GM13976 (cell line): ENCODE measurements around the gene UNC5B.

Experiments used
- DNase-seq: peaks from one replicate; pipeline ENCODE4 v3.0.0; 2012; ENCODE audit warnings: low spot score
- CTCF ChIP-seq: IDR thresholded peaks from 2 replicates; pipeline ENCODE4 v1.5.1; 2012; ENCODE audit warnings: borderline replicate concordance, mild to moderate bottlenecking; ENCODE audit not compliant: insufficient read depth; ENCODE audit errors: extremely low read depth, missing control alignments, control extremely low read depth
- in situ Hi-C: fragments of 300-500 bp; cut with MboI; formaldehyde crosslinking; loops from one replicate; pipeline ENCODE4 v1.12.0; 2022; ENCODE audit warnings: low sequenced_read_pairs, mixed read lengths, inconsistent platforms; ENCODE audit not compliant: unreplicated experiment

The UNC5B gene

GRCh38 chr10:71285986-71286385 lies 73.6 kb downstream of the UNC5B start:
- TF ChIP-seq CTCF = no peak
- DNase-seq = no peak
- in situ Hi-C loops = no loop called here

GRCh38 chr10:71286521-71287294 lies 74.3 kb downstream of the UNC5B start:
- in situ Hi-C loops = no loop called here
- TF ChIP-seq CTCF = no peak
- no peak for DNase-seq

DNA sequence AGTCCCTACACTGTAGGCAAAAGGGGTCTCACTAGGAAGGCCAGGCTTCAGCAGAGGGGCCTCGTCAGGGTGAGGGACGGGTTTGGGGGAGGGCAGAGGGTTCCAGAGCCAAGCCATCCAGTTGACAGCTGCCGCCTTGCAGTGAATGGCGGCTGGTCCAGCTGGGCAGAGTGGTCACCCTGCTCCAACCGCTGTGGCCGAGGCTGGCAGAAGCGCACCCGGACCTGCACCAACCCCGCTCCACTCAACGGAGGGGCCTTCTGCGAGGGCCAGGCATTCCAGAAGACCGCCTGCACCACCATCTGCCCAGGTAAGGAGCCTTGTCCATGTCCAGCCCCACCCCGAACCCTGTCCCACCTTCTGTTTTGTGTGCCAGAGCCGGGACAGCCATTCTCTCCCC lies 75.1 kb downstream of the UNC5B start:
- DNase-seq = no peak
- TF ChIP-seq CTCF = no peak
- in situ Hi-C loops = no loop called here

GRCh38 chr10:71288461-71288860 lies 76.1 kb downstream of the UNC5B start:
- TF ChIP-seq CTCF = no peak
- DNase-seq = no peak
- in situ Hi-C loops = no loop called here

DNA sequence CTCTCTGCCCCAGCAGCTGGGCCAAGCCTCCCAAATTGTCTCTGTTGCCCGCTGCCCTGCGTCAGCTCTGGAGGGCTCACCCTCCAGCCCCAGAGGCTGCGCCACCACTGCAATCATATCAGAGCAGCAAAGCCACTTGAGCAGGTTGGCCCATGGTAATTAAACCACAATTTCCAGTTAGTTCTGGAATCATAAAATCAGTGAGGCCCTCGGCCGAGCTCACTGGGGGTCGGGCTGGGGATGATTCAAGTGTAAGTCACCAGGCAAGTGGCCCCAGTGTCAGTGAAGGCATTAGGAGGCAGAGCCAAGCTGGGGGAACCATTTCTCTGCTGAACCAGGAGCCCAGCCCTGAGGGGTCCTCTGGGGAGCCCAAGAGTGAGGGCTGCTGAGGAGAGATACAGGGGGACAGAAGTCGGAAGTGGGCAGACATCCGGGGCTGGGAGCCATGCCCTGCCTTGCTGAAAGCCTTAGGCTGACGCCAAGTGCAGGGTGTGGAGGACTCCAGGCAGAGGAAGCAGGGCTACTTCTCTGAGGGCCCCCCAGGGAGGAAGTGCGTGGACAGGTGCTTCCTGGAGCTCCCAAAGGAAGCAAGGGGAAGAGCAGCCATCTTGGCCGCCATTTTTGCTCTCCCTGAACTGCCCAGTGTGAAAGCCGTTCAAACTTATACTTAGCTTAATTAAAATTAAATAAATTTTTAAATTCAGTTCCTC lies 77.2 kb downstream of the UNC5B start:
- no peak for TF ChIP-seq CTCF
- in situ Hi-C loops = no loop called here
- no peak for DNase-seq

DNA sequence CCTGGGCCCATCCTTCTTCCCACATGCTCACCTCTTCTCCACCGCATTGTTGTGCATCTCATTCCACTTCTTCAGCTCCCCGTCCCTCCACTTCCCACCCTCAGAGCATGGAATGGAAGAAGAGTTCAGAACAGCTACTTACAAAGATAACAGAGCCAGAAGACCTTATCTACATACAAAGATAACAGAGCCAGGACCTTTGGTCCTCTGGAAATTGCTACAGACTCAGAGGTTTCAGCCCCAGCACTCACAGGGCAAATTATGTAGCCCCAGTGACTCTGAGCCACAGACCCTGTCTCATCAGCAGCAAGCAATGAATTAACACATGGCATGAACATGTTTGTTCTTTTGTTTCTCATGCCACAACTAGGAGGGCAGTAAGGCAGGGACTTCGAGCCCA lies 78.0 kb downstream of the UNC5B start:
- in situ Hi-C loops = no loop called here
- no peak for DNase-seq
- TF ChIP-seq CTCF = no peak
